Fibroblast of mammary gland (primary cell): ENCODE results near the gene ARID5B.

Source experiments
- DNase-seq: peaks from one replicate; pipeline ENCODE4 v3.0.0-alpha.2; 2010; ENCODE audit warnings: low read depth
- H3K4me3 ChIP-seq: 2 replicates; pipeline ENCODE4 v1.5.1; 2011; ENCODE audit warnings: low read depth, mild to moderate bottlenecking, low read length, moderate library complexity; ENCODE audit not compliant: control insufficient read depth
- CTCF ChIP-seq: conservative IDR thresholded peaks from 2 replicates; pipeline ENCODE4 v1.5.1; 2011; ENCODE audit warnings: low read depth, low read length, inconsistent platforms; ENCODE audit not compliant: control insufficient read depth, insufficient read depth

The ARID5B gene

GRCh38 chr10:62062028-62062427, 160.5 kb downstream of the ARID5B start:
- no peak for DNase-seq
- TF ChIP-seq CTCF, result no peak
- no peak overlapping the region for H3K4me3 ChIP-seq

GRCh38 chr10:62062752-62063512, 161.4 kb downstream of the ARID5B start:
- peak; percentile 82 for DNase-seq
- no peak overlapping the region for H3K4me3 ChIP-seq
- no peak for TF ChIP-seq CTCF

- TF ChIP-seq CTCF, result no peak
These were observed 162.4 kb downstream of the ARID5B start for GRCh38 chr10:62063795-62064472.

GRCh38 chr10:62067560-62067959, 166.1 kb downstream of the ARID5B start:
- no peak for DNase-seq
- no peak overlapping the region for H3K4me3 ChIP-seq
- no peak for TF ChIP-seq CTCF

More at GRCh38 chr10:62063795-62064472, 162.4 kb downstream of the ARID5B start:
- DNase-seq, result peak; percentile 93
- H3K4me3 ChIP-seq, result no peak overlapping the region

- H3K4me3 ChIP-seq, result no peak overlapping the region
- TF ChIP-seq CTCF, result no peak
- no peak for DNase-seq
These were observed 167.0 kb downstream of the ARID5B start for GRCh38 chr10:62068464-62068863.

- no peak for TF ChIP-seq CTCF
- DNase-seq, result no peak
- no peak overlapping the region for H3K4me3 ChIP-seq
These were observed 168.1 kb downstream of the ARID5B start for GRCh38 chr10:62069452-62070178.
